Mesodermal cell (in vitro differentiated cells): ENCODE results near the gene TAF3.
A peak's percentile ranks its signal among the peaks of the same experiment; 100 is the strongest.
"Not testable (repeated sequence)": the region's sequence is repeated elsewhere in the genome, so short reads cannot be mapped to it uniquely, and the experiment has no call there.

ENCODE experiments used
- H3K27ac ChIP-seq: 2 replicates; pipeline ENCODE4 v1.7.0; 2013; ENCODE audit warnings: mild to moderate bottlenecking, low read depth, low read length, moderate library complexity; ENCODE audit not compliant: severe bottlenecking
- H3K36me3 ChIP-seq: 2 replicates; pipeline ENCODE4 v1.7.1; 2013; ENCODE audit warnings: mild to moderate bottlenecking, low read length, moderate library complexity; ENCODE audit not compliant: control insufficient read depth, insufficient read depth
- H3K4me1 ChIP-seq: one replicate; pipeline ENCODE4 v1.7.1; 2013; ENCODE audit warnings: mild to moderate bottlenecking, low read length; ENCODE audit not compliant: insufficient read depth, control insufficient read depth, poor library complexity, severe bottlenecking
- H3K4me3 ChIP-seq: 2 replicates; pipeline ENCODE4 v1.7.0; 2013; ENCODE audit warnings: low read length, control low read depth, mild to moderate bottlenecking; ENCODE audit not compliant: insufficient read depth, poor library complexity, severe bottlenecking; ENCODE audit errors: extremely low read depth
- H3K9me3 ChIP-seq: 2 replicates; pipeline ENCODE4 v1.7.1; 2013; ENCODE audit warnings: mild to moderate bottlenecking, low read length, moderate library complexity; ENCODE audit not compliant: control insufficient read depth
- WGBS, 2 experiments: methylation state at CpG; one replicate each; pipeline ENCODE4 v1.1.5; 2013; ENCODE audit warnings: missing lambda C conversion rate in 2 of 2; ENCODE audit not compliant: insufficient coverage in 2 of 2; 5-methylcytosine and 5-hydroxymethylcytosine counted together

The TAF3 gene

GRCh38 chr10:7792541-7792940 is 25.8 kb upstream of the TAF3 start:
- H3K4me3 ChIP-seq = no peak overlapping the region
- 77 to 100% methylated on average over 1 of the region's 1 CpG for WGBS, 2 experiments
- H3K27ac ChIP-seq = no peak overlapping the region
- peaks cover 23% of the 10 kb centered on the region for H3K4me1 ChIP-seq
- no peaks in the 10 kb centered on the region for H3K9me3 ChIP-seq
- H3K36me3 ChIP-seq = peaks cover 37% of the 10 kb centered on the region

DNA sequence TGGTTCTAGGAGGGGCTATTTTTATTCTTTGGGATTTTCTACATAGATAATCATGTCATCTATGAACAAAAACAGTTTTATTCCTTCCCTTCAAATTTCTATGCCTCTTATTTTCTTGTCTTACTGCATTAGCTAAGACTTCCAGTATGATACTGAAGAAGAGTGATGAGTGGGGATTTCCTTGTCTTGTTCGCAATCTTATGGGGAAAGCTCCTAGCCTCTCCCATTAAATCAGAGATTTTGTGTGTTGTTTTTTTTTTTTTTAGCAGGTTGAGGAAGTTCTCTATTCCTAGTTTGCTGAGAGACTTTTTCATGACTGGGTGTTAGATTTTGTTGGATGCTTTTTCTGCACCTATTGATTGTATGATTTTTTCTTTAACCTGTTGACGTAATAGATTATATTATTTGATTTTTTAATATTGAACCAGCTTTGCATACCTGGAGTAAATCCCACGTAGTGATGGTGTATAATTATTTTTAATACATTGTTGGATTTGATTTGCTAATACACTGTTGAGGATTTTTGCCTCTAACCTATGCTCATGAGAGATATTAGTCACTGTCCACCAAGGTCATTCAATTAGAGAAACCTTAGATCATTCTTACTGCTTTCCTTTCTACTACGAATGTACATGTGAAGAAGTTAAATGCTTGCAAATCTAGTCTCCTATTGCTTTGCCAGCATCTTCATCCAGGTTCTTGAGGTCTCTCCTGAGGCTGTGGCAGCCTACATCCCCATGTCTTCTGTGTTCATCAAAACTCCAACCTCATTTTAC is 23.9 kb upstream of the TAF3 start:
- Histone ChIP-seq H3K27ac (no peak overlapping the region), H3K36me3 (peaks cover 52% of the 10 kb centered on the region), H3K4me1 (peaks cover 27% of the 10 kb centered on the region), H3K4me3 (no peak overlapping the region), H3K9me3 (no peaks in the 10 kb centered on the region)
- WGBS, 2 experiments = 80% methylated on average over 1 of the region's 4 CpGs; no CpG with 5 or more reads in 1 of the 2 experiments

DNA sequence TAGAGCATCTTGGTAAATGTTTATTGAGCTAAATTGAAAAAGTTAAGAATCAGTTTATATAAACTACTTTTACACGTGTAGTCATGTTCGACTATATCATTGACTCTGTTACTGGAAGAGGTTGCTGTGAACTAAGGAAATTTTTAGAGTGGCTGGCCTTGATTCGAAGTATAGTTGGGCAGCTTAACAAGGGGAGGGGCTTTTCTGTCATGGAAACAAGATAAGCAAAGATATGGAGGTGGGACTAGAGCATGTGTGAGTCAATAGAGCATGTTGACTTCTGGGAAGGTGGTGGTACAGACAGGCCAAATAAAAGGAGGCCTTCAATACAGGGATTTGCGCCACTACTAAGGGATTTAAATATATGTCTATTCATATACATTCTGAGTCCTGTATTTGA is 22.7 kb upstream of the TAF3 start:
- Histone ChIP-seq H3K4me3 (no peak overlapping the region), H3K27ac (peak overlapping the region; percentile 66), H3K36me3 (peaks cover 57% of the 10 kb centered on the region), H3K4me1 (peaks cover 20% of the 10 kb centered on the region), H3K9me3 (no peaks in the 10 kb centered on the region)
- WGBS, 2 experiments = 70 to 83% methylated on average over 2 to 3 of the region's 4 CpGs

DNA sequence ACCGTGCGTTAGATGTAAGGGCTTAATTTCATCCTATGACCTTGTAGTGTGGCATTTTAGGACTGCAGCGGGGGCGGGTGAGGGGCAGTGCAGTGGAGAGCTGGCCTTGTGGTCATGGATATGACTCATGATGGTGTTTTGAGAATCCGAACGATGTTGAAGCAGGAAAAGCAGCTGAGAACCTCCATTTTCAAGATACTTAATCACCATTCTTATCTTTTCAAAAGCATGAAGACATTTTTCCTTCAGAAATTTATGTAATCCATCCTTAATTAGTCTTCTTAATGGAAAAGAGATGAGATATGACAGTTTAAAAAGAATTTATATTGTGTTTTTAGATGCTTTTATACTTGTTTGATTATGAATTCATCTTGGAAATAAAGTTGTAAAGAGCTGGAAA is 20.7 kb upstream of the TAF3 start:
- Histone ChIP-seq H3K36me3 (peaks cover 56% of the 10 kb centered on the region), H3K4me1 (peaks cover 20% of the 10 kb centered on the region), H3K4me3 (no peak overlapping the region), H3K9me3 (no peaks in the 10 kb centered on the region), H3K27ac (peak overlapping the region; percentile 89)
- WGBS, 2 experiments = 74 to 88% methylated on average over 4 of the region's 6 CpGs

DNA sequence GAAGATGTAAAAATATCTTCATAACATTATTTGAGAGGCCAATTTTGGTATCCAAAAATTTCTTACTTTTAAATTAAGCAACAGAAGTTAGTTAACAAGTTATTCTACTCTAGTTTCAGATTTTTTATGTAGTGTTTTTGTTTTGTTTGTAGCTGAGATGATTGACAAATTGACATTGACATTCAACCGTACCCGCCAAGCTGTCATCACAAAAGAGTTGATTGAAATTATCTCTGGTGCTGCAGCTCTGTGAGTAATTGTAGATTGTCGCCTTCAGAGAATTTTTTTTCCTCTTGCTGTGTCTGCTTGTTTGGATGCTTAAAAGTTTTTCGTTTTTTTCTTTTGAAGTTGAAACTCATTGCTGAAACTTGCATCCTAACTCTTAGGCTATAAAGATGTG is 15.7 kb upstream of the TAF3 start:
- 100% methylated on average over 3 of the region's 4 CpGs for WGBS, 2 experiments
- H3K36me3 ChIP-seq = peaks cover 90% of the 10 kb centered on the region

DNA sequence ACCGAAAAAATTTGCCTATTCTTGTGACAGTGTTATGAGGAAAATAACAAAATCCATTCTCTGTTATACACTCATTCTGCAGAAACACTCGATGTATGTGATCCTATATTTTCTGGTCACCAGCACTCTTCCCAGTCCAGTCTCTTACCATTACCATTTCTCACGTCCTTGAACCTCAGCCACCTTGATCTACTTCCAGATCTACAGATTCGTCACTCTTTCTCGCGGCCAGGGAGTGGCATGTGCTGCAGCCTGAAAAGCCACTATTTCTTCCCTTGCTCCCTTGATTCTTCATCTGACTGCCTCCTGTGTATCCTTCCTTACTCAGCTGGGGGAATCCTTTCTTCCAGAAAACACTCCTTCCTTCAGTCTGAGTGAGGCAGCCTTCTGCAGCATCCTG is 14.1 kb upstream of the TAF3 start:
- WGBS, 2 experiments = 89 to 94% methylated on average over 5 of the region's 6 CpGs
- peaks cover 92% of the 10 kb centered on the region for H3K36me3 ChIP-seq
- no peaks in the 10 kb centered on the region for H3K4me1 ChIP-seq
- H3K4me3 ChIP-seq = no peak overlapping the region
- H3K9me3 ChIP-seq = no peaks in the 10 kb centered on the region
- no peak overlapping the region for H3K27ac ChIP-seq

More for the DNA sequence above, 15.7 kb upstream of the TAF3 start:
- peaks cover 4% of the 10 kb centered on the region for H3K4me1 ChIP-seq
- H3K27ac ChIP-seq = no peak overlapping the region
- no peak overlapping the region for H3K4me3 ChIP-seq
- no peaks in the 10 kb centered on the region for H3K9me3 ChIP-seq

- H3K27ac ChIP-seq = no peak overlapping the region
- WGBS, 2 experiments = 100% methylated on average over 1 of the region's 2 CpGs; no CpG with 5 or more reads in 1 of the 2 experiments
- no peaks in the 10 kb centered on the region for H3K4me1 ChIP-seq
- no peaks in the 10 kb centered on the region for H3K9me3 ChIP-seq
- no peak overlapping the region for H3K4me3 ChIP-seq
- peaks cover 87% of the 10 kb centered on the region for H3K36me3 ChIP-seq
Measured at GRCh38 chr10:7804741-7805140, 13.6 kb upstream of the TAF3 start.

DNA sequence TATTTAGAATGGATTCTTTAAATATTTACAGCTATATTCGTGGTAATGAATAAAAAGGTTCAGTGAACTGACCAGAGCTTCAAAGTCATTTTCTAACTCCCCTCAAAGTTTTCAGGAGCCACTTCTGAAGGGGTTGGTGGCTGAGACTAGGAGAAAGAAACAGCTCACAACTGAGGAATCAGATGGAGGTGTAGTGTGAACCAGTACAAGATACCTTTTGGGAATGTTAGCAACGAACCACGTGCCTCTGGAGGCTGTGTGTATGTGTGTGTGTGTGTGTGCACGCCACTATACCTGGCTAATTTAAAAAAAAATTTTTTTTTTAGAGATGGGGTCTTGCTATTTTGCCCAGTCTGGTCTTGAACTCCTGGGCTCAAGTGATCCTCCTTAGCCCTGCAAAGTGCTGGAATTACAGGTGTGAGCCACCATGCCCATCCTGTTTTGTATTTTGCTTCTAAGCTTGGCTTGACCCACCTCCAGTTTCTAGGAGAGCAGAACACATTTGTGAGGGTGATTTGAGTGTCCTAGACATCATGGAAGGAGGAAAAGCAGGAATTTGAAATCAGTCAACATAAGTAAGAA is 9.5 kb upstream of the TAF3 start:
- H3K36me3 ChIP-seq = peaks cover 52% of the 10 kb centered on the region
- no peak overlapping the region for H3K27ac ChIP-seq
- no peak overlapping the region for H3K4me3 ChIP-seq
- H3K4me1 ChIP-seq = no peaks in the 10 kb centered on the region
- WGBS, 2 experiments = 100% methylated on average over 2 to 3 of the region's 4 CpGs
- no peaks in the 10 kb centered on the region for H3K9me3 ChIP-seq

GRCh38 chr10:7810443-7810842 is 7.9 kb upstream of the TAF3 start:
- WGBS, 2 experiments = 93 to 96% methylated on average over 7 of the region's 7 CpGs

DNA sequence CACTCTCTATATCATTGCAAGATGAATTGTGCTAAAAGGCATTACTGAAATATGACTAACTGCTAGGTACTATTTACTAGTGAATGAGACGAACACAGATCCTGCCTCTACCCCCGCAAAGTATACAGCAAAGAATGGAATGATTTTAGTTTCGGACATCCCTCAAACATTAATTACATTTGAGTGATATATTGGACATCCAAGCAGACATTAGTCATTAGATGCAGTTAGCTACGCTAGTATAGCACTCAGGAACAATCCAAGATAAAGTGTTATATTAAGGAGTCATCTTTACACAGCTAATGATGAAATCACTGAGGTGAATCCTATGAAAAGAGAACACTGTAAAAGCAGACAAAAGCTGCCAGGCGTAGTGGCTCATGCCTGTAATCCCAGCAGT is 7.3 kb upstream of the TAF3 start:
- Histone ChIP-seq H3K36me3 (peaks cover 31% of the 10 kb centered on the region), H3K4me3 (no peak overlapping the region), H3K9me3 (no peaks in the 10 kb centered on the region), H3K27ac (no peak overlapping the region), H3K4me1 (no peaks in the 10 kb centered on the region)
- 100% methylated on average over 1 of the region's 5 CpGs for WGBS, 2 experiments

More at GRCh38 chr10:7810443-7810842, 7.9 kb upstream of the TAF3 start:
- Histone ChIP-seq H3K9me3 (no peaks in the 10 kb centered on the region), H3K27ac (no peak overlapping the region), H3K4me1 (no peaks in the 10 kb centered on the region), H3K36me3 (peaks cover 35% of the 10 kb centered on the region), H3K4me3 (no peak overlapping the region)

DNA sequence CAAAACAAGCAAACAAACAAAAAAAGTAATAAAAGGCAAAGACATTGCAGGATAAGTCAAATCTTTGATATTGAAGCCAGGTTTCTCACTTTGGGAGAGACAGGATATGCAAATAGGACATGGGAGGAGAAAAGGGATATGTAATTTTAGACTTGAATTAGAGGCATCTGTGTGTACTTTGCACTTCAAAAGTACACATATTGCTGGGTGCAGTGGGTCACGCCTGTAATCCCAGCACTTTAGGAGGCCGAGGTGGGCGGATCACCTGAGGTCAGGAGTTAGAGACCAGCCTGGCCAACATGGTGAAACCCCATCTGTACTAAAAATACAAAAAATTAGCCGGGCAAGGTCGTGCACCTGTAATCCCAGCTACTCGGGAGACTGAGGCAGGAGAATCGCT is 6.6 kb upstream of the TAF3 start:
- H3K4me1 ChIP-seq, H3K9me3 ChIP-seq, H3K4me3 ChIP-seq, H3K27ac ChIP-seq: not testable (repeated sequence)
- WGBS, 2 experiments = 75 to 79% methylated on average over 6 to 7 of the region's 7 CpGs
- peaks cover 23% of the 10 kb centered on the region for H3K36me3 ChIP-seq
